Keratinocyte (primary cell): ENCODE measurements around the gene B3GAT1.

Experiments used
- CTCF ChIP-seq, 3 experiments: IDR thresholded peaks in 1 of 3; conservative IDR thresholded peaks in 1 of 3; optimal IDR thresholded peaks in 1 of 3; 2 replicates in 2 of 3; 3 replicates in 1 of 3; pipeline versions ENCODE3 to v1.5.1; 2011; ENCODE audit warnings: low read length in 3 of 3, mild to moderate bottlenecking in 3 of 3, moderate library complexity in 2 of 3, control low read depth in 1 of 3, inconsistent platforms in 1 of 3; ENCODE audit not compliant: insufficient read depth in 2 of 3; ENCODE audit errors: extremely low read depth in 1 of 3
- EZH2 ChIP-seq: IDR thresholded peaks from one replicate; pipeline ENCODE4 v1.6.1; 2012; ENCODE audit warnings: inconsistent platforms, mild to moderate bottlenecking, low read length, moderate library complexity

GRCh38 chr11:134340354-134340964 lies 71.6 kb downstream of the B3GAT1 start:
- TF ChIP-seq CTCF (optimal IDR thresholded peaks at IDR 0.05 in 1 of 3, IDR thresholded peaks at IDR 0.05 in 1 of 3, conservative IDR thresholded peaks at IDR 0.05 in 1 of 3; ENCODE audit: extremely low read depth in 1 of 3, insufficient read depth in 2 of 3, low read length in 3 of 3) (no peak), EZH2 (no peak)
